ENCODE measurements around the gene WDFY3. TPM values are rescaled to one million over a fixed set of nuclear protein-coding genes. Genes with fewer than 3 reads are reported as not detected.

The WDFY3 gene
- total RNA-seq, 1 donor from 2014 or later, result 0.04 TPM

DNA sequence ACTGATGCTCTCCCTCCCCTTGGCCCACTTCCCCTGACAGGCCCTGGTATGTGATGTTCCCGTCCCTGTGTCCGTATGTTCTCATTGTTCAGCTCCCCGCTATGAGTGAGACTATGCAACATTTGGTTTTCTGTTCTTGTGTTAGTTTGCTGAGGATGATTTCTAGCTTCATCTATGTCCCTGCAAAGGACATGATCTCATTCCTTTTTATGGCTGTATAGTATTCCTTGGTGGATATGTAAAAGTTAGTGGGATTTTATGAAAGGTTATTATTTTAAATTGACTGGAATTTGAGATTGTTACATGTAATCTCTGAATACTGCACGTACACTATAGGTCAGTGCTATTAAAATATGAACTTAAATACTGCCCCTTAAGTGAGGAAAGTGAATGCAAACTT is 184.0 kb downstream of the WDFY3 start:
- H3K27ac Mint-ChIP-seq, result no peak overlapping the region
- H3K27me3 Mint-ChIP-seq, result no peaks in the 10 kb centered on the region
- ChIA-PET CTCF (no interaction called here), POLR2A (no interaction called here)
- intact Hi-C loops (cut with micrococcal nuclease), result no loop called here
- no peaks in the 10 kb centered on the region for H3K9me3 Mint-ChIP-seq
- H3K4me3 Mint-ChIP-seq, result no peak overlapping the region
- H3K4me1 Mint-ChIP-seq, result no peaks in the 10 kb centered on the region
- ATAC-seq (ENCODE audit: low read depth) (no peak), DNase-seq (no peak)
- H3K36me3 Mint-ChIP-seq (ENCODE audit: low read depth), result no peaks in the 10 kb centered on the region
- TF ChIP-seq, protein P1, sequence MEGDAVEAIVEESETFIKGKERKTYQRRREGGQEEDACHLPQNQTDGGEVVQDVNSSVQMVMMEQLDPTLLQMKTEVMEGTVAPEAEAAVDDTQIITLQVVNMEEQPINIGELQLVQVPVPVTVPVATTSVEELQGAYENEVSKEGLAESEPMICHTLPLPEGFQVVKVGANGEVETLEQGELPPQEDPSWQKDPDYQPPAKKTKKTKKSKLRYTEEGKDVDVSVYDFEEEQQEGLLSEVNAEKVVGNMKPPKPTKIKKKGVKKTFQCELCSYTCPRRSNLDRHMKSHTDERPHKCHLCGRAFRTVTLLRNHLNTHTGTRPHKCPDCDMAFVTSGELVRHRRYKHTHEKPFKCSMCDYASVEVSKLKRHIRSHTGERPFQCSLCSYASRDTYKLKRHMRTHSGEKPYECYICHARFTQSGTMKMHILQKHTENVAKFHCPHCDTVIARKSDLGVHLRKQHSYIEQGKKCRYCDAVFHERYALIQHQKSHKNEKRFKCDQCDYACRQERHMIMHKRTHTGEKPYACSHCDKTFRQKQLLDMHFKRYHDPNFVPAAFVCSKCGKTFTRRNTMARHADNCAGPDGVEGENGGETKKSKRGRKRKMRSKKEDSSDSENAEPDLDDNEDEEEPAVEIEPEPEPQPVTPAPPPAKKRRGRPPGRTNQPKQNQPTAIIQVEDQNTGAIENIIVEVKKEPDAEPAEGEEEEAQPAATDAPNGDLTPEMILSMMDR (IDR thresholded peaks at IDR 0.05), result no peak

DNA sequence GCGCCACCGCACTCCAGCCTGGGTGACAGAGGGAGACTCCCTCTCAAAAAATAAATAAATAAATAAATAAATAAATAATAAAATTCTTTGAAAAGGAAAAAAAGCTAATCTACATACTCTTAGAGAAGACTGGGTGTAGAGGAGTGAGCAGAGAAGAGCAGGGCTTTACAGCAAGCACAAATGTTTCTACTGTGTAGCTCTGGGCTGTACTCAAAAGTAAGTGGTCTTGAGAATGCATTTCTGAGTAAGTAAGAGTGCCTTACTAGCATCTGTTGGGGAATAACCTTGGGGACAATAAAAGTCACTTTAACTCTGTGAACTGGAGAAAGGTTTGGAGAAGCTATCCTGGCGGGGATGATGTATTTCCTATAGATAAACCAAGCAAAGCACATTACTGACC is 185.8 kb downstream of the WDFY3 start:
- ChIA-PET POLR2A (no interaction called here), CTCF (no interaction called here)
- TF ChIP-seq, protein P1 (IDR thresholded peaks at IDR 0.05), result no peak
- ATAC-seq (ENCODE audit: low read depth), result no peak
- Mint-ChIP-seq H3K27ac (no peak overlapping the region), H3K4me1 (no peaks in the 10 kb centered on the region), H3K4me3 (no peak overlapping the region), H3K36me3 (ENCODE audit: low read depth) (no peaks in the 10 kb centered on the region), H3K9me3 (no peaks in the 10 kb centered on the region), H3K27me3 (no peaks in the 10 kb centered on the region)
- no peak for DNase-seq
- intact Hi-C loops (cut with micrococcal nuclease), result no loop called here

DNA sequence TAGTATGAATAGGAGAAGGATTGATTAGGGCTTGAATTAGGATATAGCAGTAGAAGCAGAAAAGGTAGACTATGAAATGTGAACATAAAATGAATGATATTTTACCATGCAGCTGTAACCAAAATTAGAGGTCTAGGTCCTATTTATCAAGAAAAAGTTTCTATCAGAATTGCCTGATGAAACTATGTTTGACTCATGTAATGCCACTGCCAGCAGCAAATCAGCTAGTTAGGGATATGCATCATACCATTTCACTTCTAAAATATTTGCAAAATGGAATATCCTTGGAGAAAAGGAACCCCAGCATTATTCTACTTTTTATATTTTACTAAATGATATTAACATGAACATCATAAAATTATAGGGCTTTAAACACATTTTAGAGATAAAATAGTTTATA is 188.4 kb downstream of the WDFY3 start:
- Mint-ChIP-seq H3K36me3 (ENCODE audit: low read depth) (no peaks in the 10 kb centered on the region), H3K27ac (no peak overlapping the region), H3K4me3 (no peak overlapping the region), H3K9me3 (no peaks in the 10 kb centered on the region), H3K27me3 (no peaks in the 10 kb centered on the region), H3K4me1 (no peaks in the 10 kb centered on the region)
- CTCF ChIA-PET, result no interaction called here
- POLR2A ChIA-PET, result no interaction called here
- ATAC-seq (ENCODE audit: low read depth) (no peak), DNase-seq (no peak)
- intact Hi-C loops (cut with micrococcal nuclease), result no loop called here
- TF ChIP-seq, protein P1 (IDR thresholded peaks at IDR 0.05), result no peak

DNA sequence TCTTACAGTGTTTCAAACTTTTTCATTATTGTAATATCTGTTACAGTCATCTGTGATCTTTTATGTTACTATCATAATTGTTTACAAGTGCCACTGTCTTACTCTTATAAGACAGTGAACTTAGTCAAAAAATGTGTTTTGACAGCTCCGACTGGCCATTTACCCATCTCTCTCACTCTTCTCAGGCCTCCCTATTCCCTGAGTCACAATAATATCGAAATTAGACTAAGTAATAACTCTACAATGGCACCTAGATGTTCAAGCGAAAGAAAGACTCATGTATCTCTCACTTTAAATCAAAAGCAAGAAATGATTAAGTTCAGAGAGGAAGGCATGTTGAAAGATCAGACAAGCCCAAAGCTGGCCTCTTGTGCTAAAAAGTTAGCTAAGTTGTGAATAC is 199.3 kb downstream of the WDFY3 start:
- TF ChIP-seq, protein P1 (IDR thresholded peaks at IDR 0.05), result no peak
- Mint-ChIP-seq H3K9me3 (no peaks in the 10 kb centered on the region), H3K36me3 (ENCODE audit: low read depth) (no peaks in the 10 kb centered on the region), H3K27me3 (no peaks in the 10 kb centered on the region), H3K27ac (no peak overlapping the region), H3K4me1 (no peaks in the 10 kb centered on the region), H3K4me3 (no peak overlapping the region)
- CTCF ChIA-PET, result interaction anchor here (1.6 kb wide), 1 partner anchor 17 kb away, joined by 5 read pairs; no protein-coding TSS in a partner anchor
- ATAC-seq (ENCODE audit: low read depth) (no peak), DNase-seq (no peak)
- POLR2A ChIA-PET, result interaction anchor here (0.6 kb wide), 1 partner anchor 68 kb away, joined by 6 read pairs; no protein-coding TSS in a partner anchor
- intact Hi-C loops (cut with micrococcal nuclease), result no loop called here

DNA sequence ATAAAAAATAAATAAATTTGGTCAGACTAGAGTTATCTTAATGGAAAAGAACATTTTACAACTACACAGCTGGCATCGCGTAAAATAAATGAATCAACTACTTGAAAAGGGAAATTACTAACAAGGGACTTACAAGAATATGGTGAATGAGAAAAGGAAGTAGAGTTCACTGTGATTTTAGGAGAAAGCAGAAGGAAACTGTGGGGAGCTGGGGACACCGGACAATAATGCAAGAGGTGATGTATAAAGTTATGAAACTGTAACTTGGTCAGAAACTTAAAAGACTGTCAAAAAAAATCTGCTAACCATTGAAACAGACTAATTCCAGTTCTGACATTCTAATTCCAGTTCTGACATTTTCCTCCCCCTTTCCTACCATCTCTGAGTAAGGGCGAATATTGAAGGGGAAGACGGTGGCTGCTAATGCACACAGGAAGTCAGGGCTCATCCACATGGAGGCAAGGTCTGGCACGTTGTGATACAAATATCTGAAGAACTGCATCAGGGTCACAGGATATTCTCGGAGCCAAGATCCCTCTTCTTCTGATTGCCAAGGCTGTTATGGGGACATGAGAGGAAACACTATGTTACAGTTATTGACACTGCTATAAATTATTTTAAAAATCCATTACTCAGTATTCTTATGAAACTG is 213.0 kb downstream of the WDFY3 start:
- intact Hi-C loops (cut with micrococcal nuclease), result no loop called here
- Mint-ChIP-seq H3K9me3 (no peaks in the 10 kb centered on the region), H3K27me3 (peaks cover 5% of the 10 kb centered on the region), H3K4me3 (no peak overlapping the region), H3K27ac (no peak overlapping the region), H3K4me1 (no peaks in the 10 kb centered on the region), H3K36me3 (ENCODE audit: low read depth) (no peaks in the 10 kb centered on the region)
- DNase-seq (no peak), ATAC-seq (ENCODE audit: low read depth) (no peak)
- ChIA-PET CTCF (no interaction called here), POLR2A (no interaction called here)
- TF ChIP-seq, protein P1 (IDR thresholded peaks at IDR 0.05), result no peak
